GM10248 (cell line): ENCODE data around the gene UBR2.
A peak's percentile ranks its signal among the peaks of the same experiment; 100 is the strongest.

Experiments
- CTCF ChIA-PET: fragments of 300-600 bp; sonication (Branson Sonifier 250); formaldehyde crosslinking; extraction: SDS; loops from one replicate; lab custom pipeline; 2021; ENCODE audit warnings: antibody characterized with exemption; lab: Yijun Ruan, JAX
- POLR2A ChIA-PET: fragments of 350-650 bp; sonication (Branson Sonifier 250); formaldehyde crosslinking; extraction: SDS; loops from one replicate; lab custom pipeline; 2020; ENCODE audit warnings: antibody characterized with exemption; lab: Yijun Ruan, JAX
- DNase-seq: peaks from one replicate; pipeline ENCODE4 v3.0.0; 2012; ENCODE audit errors: extremely low spot score
- CTCF ChIP-seq: IDR thresholded peaks from 2 replicates; pipeline ENCODE4 v1.5.1; 2012; ENCODE audit warnings: mild to moderate bottlenecking, low read depth; ENCODE audit errors: extremely low read depth, missing control alignments, control extremely low read depth

UBR2 gene

DNA sequence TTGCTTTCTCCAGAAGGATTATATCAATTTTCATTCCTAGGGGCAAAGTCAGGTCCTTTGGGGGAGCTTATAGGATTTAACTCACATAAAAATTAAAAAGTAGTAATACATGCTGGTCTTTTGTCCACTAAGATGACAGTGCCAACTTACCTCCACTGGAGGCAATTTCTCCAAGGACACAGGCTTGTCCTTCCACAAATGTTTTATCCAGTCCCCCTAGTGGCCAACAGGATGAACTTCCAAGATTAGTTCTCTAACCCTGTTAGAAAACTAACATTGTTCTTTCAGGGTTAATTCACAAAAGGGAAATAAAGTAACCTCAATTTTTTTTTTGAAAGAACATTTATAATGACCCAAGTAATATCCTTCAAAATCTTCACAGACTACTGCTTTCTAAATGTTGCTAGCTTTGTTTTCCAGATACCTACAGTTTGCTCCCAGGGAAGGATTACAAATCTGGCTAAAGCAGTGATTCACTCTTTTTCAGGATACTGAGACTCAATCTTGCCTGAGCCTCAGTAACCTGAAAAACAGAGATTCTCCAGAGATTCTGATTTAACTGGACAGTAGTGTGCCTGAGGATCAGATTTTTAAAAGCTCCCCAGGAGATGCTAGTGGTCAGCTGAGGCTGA, 31.7 kb upstream of the UBR2 start:
- POLR2A ChIA-PET = no interaction called here
- CTCF ChIA-PET = interaction anchor here (0.6 to 3.4 kb wide), 34 partner anchors 10 to 296 kb away, joined by 3 to 57 read pairs (median 4); partner anchors contain the start of gene UBR2
- DNase-seq = peak; percentile 69
- peak; percentile 84 for TF ChIP-seq CTCF

DNA sequence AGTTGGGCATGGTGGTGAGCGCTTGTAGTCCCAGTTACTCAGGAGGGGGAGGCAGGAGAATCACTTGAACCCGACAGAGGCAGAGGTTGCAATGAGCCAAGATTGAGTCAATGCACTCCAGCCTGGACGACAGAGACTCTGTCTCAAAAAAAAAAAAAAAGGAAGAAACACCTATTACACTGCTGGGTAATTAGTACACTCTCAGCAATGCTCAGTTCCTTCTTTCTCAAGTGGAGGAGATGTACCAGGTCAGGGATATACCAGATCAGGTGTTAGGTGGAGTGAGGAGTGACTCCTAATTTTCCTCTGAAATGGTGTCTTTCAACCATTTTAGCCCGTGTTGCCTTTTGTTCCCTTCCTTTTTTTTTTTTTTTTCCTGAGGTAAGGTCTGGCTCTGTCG, 30.0 kb upstream of the UBR2 start:
- ChIA-PET CTCF (interaction anchor here (1.9 to 3.4 kb wide), 5 partner anchors 14 to 28 kb away, joined by 8 to 57 read pairs (median 24); no protein-coding TSS in a partner anchor), POLR2A (interaction anchor here (0.5 kb wide), 1 partner anchor 58 kb away, joined by 5 read pairs; no protein-coding TSS in a partner anchor)
- no peak for DNase-seq
- TF ChIP-seq CTCF = no peak

DNA sequence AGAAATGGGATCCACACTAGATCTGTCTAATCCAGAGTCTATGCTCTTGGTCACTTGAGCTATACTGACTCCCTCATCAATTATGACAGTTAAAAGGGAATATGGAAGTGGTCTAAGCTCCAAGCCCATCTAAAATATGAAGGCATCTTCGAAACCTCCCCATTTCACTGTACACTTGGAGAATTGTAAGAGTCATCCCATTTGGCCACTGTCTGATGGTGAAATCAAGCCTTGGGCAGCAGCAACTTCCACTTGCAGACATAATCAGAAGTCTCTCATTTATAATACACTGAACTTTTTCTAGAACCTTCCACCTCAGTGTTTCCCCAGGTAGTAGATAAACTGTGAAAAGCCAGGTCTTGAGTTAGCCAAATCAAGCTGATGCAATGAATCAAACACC, 26.3 kb upstream of the UBR2 start:
- TF ChIP-seq CTCF = no peak
- no peak for DNase-seq
- POLR2A ChIA-PET = no interaction called here
- CTCF ChIA-PET = interaction anchor here (0.8 to 4.5 kb wide), 4 partner anchors 10 to 276 kb away, joined by 3 to 41 read pairs (median 7); no protein-coding TSS in a partner anchor

DNA sequence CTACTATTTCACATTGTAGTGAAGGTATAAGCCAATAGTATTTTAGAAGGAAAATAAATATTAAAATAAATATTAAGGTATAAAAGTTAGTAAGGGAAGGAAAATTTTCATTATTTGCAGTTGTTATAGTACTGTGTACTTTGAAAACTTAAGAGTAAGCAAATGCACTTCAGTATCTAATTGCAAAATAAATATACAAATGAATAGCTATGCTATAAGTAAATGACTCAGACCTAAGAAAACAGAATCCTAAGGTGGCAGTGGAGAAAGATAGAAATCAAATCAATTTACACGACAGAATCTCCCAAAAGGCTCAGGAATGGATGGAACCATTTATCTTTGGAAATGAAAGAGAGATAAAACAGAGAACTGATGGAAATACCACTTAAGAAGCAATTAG, 24.7 kb upstream of the UBR2 start:
- CTCF ChIA-PET = interaction anchor here (4.5 kb wide), 1 partner anchor 9 kb away, joined by 41 read pairs; no protein-coding TSS in a partner anchor
- POLR2A ChIA-PET = no interaction called here
- TF ChIP-seq CTCF = no peak
- no peak for DNase-seq

DNA sequence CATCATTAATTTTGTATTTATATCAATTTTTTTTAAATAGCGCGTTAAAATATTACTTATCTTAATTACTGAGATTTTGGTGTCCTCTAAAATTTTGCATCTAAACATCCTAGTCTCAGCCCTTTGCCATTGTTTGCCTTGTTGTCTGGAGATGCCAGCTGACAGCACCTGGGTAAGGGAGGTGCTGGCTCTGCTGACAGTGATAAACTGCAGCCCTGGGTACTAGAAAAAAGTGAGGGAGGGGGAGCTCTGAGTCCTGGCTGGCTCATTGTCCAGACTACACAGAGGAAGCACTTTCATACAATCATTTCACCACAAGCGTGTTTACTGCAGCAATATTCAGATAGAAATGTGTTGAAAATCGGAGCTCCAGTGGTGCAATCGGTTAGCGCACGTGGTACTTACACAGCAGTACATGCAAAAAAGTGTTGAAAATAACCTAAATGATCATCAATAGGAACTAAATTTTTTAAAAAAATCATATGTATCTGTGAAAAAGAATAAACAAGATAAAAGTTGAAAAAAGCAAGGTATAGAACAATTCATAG, 18.5 kb upstream of the UBR2 start:
- POLR2A ChIA-PET = no interaction called here
- CTCF ChIA-PET = interaction anchor here (1.0 to 4.4 kb wide), 5 partner anchors 9 to 283 kb away, joined by 3 to 107 read pairs (median 5); partner anchors contain the start of gene UBR2
- no peak for DNase-seq
- no peak for TF ChIP-seq CTCF

- CTCF ChIA-PET = interaction anchor here (0.6 to 4.4 kb wide), 120 partner anchors 10 to 1214 kb away, joined by 3 to 107 read pairs (median 4); partner anchors contain the start of genes MRPS10, RPL7L1, TAF8 and TOMM6
- peak; percentile 93 for DNase-seq
- POLR2A ChIA-PET = no interaction called here
- peak; percentile 98 for TF ChIP-seq CTCF
These were observed 16.2 kb upstream of the UBR2 start for GRCh38 chr6:42547407-42548329.
